HEK293 (cell line): ENCODE results near the gene SLC30A3.

Source experiments
- SETDB1 ChIP-seq: IDR thresholded peaks from one replicate; pipeline ENCODE4 v1.6.1; 2017; ENCODE audit warnings: mild to moderate bottlenecking, low read length, moderate library complexity, mixed read lengths; ENCODE audit not compliant: insufficient read length
- ZFP37 ChIP-seq: fragments of 450-650 bp; formaldehyde crosslinking; IDR thresholded peaks from 2 replicates; pipeline ENCODE4 v1.5.1; 2016; ENCODE audit warnings: missing biosample characterization, missing genetic modification characterization
- TF ChIP-seq, protein P1 (sequence below): fragments of 450-650 bp; formaldehyde crosslinking; IDR thresholded peaks from 2 replicates; pipeline ENCODE4 v1.5.1; 2016; ENCODE audit warnings: missing biosample characterization, missing genetic modification characterization
- TF ChIP-seq, protein P2 (sequence below): fragments of 450-650 bp; formaldehyde crosslinking; IDR thresholded peaks from 2 replicates; pipeline ENCODE4 v1.5.1; 2016; ENCODE audit warnings: missing biosample characterization, missing genetic modification characterization

- TF ChIP-seq, protein P1, sequence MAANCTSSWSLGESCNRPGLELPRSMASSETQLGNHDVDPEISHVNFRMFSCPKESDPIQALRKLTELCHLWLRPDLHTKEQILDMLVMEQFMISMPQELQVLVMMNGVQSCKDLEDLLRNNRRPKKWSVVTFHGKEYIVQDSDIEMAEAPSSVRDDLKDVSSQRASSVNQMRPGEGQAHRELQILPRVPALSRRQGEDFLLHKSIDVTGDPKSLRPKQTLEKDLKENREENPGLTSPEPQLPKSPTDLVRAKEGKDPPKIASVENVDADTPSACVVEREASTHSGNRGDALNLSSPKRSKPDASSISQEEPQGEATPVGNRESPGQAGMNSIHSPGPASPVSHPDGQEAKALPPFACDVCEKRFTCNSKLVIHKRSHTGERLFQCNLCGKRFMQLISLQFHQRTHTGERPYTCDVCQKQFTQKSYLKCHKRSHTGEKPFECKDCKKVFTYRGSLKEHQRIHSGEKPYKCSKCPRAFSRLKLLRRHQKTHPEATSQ, result no peak
- TF ChIP-seq ZFP37 (tag by site-specific recombination) (no peak), SETDB1 (no peak)
- TF ChIP-seq, protein P2, sequence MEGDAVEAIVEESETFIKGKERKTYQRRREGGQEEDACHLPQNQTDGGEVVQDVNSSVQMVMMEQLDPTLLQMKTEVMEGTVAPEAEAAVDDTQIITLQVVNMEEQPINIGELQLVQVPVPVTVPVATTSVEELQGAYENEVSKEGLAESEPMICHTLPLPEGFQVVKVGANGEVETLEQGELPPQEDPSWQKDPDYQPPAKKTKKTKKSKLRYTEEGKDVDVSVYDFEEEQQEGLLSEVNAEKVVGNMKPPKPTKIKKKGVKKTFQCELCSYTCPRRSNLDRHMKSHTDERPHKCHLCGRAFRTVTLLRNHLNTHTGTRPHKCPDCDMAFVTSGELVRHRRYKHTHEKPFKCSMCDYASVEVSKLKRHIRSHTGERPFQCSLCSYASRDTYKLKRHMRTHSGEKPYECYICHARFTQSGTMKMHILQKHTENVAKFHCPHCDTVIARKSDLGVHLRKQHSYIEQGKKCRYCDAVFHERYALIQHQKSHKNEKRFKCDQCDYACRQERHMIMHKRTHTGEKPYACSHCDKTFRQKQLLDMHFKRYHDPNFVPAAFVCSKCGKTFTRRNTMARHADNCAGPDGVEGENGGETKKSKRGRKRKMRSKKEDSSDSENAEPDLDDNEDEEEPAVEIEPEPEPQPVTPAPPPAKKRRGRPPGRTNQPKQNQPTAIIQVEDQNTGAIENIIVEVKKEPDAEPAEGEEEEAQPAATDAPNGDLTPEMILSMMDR (tag by site-specific recombination), result no peak
Measured at GRCh38 chr2:27238976-27239375, 23.9 kb downstream of the SLC30A3 start.
